GM12865 (cell line): ENCODE data around the gene PRICKLE2.
A peak's percentile ranks its signal among the peaks of the same experiment; 100 is the strongest.

Source experiments
- DNase-seq: peaks from one replicate; pipeline ENCODE4 v3.0.0; 2010; ENCODE audit warnings: low read depth
- H3K4me3 ChIP-seq: 2 replicates; pipeline ENCODE4 v1.5.1; 2011; ENCODE audit warnings: mild to moderate bottlenecking, low read depth, low read length, control low read depth
- TF ChIP-seq, protein P1 (sequence below): IDR thresholded peaks from 2 replicates; pipeline ENCODE4 v1.5.1; 2011; ENCODE audit warnings: low read length, control low read depth, low read depth, inconsistent platforms; ENCODE audit not compliant: insufficient read depth; ENCODE audit errors: missing control alignments

Gene PRICKLE2

DNA sequence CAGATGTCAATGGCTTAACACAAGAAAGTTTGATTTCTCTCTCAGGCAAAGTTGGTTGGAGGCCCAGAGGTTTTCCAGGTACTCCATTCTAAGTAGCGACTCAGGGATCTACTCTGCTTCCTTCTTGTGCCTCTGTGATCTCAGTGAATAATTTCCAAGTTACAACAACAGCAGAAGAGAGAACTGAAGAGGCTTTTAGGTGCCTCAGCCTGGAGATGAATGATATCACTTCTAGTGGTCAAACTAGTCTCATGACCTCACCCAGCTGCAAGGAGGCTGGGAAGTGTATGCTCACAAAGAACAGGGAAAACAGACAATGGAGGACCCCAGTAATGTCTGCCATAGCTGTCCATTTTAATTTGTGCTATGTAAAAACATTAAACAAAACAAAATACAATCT lies 4.6 kb upstream of the PRICKLE2 start:
- no peak for DNase-seq
- TF ChIP-seq, protein P1, sequence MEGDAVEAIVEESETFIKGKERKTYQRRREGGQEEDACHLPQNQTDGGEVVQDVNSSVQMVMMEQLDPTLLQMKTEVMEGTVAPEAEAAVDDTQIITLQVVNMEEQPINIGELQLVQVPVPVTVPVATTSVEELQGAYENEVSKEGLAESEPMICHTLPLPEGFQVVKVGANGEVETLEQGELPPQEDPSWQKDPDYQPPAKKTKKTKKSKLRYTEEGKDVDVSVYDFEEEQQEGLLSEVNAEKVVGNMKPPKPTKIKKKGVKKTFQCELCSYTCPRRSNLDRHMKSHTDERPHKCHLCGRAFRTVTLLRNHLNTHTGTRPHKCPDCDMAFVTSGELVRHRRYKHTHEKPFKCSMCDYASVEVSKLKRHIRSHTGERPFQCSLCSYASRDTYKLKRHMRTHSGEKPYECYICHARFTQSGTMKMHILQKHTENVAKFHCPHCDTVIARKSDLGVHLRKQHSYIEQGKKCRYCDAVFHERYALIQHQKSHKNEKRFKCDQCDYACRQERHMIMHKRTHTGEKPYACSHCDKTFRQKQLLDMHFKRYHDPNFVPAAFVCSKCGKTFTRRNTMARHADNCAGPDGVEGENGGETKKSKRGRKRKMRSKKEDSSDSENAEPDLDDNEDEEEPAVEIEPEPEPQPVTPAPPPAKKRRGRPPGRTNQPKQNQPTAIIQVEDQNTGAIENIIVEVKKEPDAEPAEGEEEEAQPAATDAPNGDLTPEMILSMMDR: no peak
- no peak overlapping the region for H3K4me3 ChIP-seq

DNA sequence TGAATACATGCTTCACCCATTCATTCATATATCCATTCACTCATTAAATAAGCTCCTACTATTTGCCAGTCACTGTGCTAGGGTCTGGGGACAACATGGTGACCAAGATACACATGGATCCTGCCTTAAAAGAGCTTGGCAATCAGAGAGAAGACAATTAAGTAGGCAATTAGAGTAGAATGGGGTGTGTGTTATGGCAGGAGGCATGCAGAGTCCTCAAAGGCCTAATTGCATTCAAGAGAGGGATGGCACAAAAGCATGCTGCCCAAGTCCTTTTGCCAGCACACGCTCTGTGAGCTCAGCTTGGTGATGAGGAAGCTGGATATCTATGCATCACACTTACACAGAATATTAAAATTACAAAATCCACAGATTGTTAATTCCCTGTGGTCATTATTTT lies 2.8 kb upstream of the PRICKLE2 start:
- H3K4me3 ChIP-seq: no peak overlapping the region
- TF ChIP-seq, protein P1: no peak
- DNase-seq: no peak

DNA sequence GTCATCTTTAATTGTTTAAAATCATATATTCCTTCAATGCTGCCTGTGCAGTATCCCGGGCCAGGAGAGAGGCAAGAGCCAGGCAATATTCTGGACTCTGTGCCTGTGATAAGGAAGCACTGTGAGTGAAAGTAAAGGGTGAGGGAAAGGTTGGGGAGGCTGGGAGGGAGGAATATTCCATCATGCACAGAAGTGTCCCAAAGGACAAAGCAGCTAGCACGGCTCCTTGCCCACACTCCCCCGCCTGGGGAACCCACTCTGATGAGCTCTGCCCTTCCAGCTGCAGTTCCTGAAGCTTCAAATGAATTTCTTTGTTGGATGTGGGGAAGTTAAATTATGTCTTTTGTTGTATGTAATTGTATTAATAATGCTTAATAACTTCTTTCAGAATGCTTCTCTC lies 1.5 kb upstream of the PRICKLE2 start:
- TF ChIP-seq, protein P1: no peak
- no peak for DNase-seq
- no peak overlapping the region for H3K4me3 ChIP-seq

DNA sequence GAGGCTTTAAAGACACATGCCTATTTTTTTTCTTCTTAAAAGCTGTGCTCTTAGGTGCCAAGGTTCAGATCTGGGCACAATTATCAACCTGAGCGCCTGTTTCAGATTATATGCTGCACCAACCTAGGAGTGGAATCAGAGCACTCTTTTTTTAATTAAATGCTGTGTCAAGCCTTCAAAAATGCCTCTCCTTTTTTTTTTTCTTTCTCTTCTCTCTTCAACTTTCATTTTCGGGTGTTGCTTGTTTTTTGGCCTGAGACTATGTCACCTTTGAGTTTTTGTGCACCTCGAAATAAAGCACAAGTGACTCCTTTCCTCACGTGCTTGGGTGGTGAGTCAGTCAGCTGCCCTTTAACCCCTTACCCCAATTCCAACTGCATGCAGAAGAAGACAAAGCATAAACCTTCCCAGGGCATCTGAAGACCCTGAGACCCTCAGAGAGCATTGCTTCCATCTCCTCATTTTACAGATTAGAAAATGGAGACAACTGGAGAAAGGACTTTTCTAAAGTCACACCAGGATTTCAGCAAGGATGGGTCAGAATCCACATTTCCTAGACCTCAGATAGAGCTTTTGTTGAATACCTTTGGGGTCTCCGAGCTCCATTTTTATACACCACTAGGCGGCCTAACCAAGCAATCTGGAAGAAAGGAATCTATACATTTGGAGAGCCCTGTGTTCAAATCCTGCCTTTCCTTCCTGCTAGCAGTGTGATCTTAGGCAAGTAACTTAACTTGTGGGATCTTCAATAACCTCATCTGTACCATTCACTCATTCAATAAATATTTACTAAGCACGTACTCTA lies 631 bp upstream of the PRICKLE2 start:
- peak overlapping the region; percentile 57 for H3K4me3 ChIP-seq
- peak; percentile 35 for DNase-seq

DNA sequence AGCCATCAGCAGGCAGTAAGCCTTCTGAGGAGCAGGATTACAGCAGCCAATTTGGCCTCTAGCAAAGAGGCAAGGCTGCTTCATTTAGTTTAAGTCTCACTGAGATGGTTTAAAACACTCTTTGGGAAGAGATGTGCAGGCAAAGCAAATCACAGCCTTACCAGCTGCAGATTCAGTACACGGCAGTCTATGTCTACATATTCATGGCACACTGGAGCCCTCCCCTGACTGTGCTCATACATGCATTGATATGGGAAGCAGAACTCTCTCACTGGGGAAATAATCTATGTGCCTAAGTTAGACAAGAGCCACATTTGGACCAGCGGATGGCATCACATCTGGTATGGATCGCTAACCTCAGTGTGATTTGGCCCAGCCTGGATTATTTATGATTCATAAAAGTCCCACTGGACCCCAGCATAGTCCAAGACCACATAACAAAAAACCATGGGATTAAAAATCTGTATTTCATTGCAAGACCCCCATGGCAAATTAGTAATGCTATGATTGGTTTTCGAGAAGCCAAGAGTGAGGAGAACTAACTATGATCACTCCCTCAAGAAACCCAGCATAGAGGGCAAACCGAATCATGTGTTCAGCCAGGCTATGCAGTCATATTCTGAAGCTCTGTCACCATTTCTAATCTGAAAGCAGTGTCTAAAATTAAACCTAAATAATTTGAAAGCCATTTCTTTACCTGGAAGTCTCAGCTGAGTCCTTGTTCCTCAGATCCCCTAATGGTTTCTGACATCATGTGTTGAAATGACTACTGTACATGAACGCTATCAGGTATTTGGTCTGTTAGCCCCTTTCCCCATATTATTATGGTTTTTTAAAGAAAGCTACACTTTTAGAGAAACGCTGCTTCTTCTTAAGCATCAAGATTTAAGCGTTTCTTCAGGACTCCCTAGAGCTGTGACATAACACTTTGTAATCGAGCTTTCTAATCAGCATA lies 1.2 kb downstream of the PRICKLE2 start:
- peak; percentile 24 for DNase-seq
- TF ChIP-seq, protein P1: no peak
- peak overlapping the region; percentile 57 for H3K4me3 ChIP-seq

More for the DNA sequence above, 631 bp upstream of the PRICKLE2 start:
- TF ChIP-seq, protein P1: no peak

DNA sequence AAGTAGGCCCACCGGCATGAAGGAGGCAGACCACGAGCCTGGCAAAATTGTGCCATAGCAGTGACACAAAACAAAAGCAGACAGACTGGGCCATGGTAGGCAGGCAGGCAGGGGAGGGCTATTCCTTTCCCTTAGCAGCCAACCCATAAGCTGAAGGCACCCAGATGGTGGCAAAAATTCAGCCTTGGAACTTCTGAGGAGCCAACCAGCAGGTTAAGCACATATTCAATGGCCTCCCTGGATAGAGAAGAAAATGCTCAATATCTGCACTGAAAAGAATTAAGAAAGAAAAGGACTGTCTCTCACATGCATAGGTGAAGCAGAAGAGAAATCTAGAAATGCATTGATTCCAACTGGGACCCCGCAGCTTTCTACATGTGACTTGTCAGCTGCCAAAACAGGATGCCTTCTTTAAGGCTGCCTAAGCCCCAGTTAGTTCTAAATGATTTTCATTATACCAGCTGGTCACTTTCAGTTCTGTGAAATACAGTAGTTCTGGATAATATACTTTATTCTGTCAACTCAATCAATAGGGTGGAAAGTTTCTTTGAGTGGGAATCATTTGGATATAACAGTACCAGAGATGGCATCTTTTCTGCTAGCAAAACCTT lies 2.7 kb downstream of the PRICKLE2 start:
- DNase-seq: no peak
- TF ChIP-seq, protein P1: no peak
- no peak overlapping the region for H3K4me3 ChIP-seq
